KOPT-K1 (cell line): ENCODE results near the gene SFN.

Experiments used
- H3K27ac ChIP-seq: fragments of 200-600 bp; sonication (generic); 2 replicates; pipeline ENCODE4 v1.5.1; 2016; ENCODE audit warnings: antibody characterized with exemption, mild to moderate bottlenecking, low read depth, low read length; ENCODE audit not compliant: poor library complexity, severe bottlenecking
- H3K36me3 ChIP-seq: fragments of 200-600 bp; sonication (generic); 2 replicates; pipeline ENCODE4 v1.5.1; 2017; ENCODE audit warnings: antibody characterized with exemption, mild to moderate bottlenecking, low read length, moderate library complexity; ENCODE audit not compliant: insufficient read depth
- H3K9me3 ChIP-seq: fragments of 200-600 bp; sonication (generic); 2 replicates; pipeline ENCODE4 v1.5.1; 2017; ENCODE audit warnings: antibody characterized with exemption, low read length, mild to moderate bottlenecking; ENCODE audit not compliant: insufficient read depth, poor library complexity, severe bottlenecking

SFN gene

GRCh38 chr1:26909951-26910342, 47.0 kb downstream of the SFN start:
- no peak overlapping the region for H3K27ac ChIP-seq
- H3K36me3 ChIP-seq = no peaks in the 10 kb centered on the region
- no peaks in the 10 kb centered on the region for H3K9me3 ChIP-seq

- H3K27ac ChIP-seq = no peak overlapping the region
- no peaks in the 10 kb centered on the region for H3K36me3 ChIP-seq
- H3K9me3 ChIP-seq = no peaks in the 10 kb centered on the region
These were observed 47.6 kb downstream of the SFN start for GRCh38 chr1:26910343-26911160.

- no peaks in the 10 kb centered on the region for H3K36me3 ChIP-seq
- H3K9me3 ChIP-seq = no peaks in the 10 kb centered on the region
- H3K27ac ChIP-seq = no peak overlapping the region
These were observed 48.6 kb downstream of the SFN start for GRCh38 chr1:26911399-26912146.

GRCh38 chr1:26912147-26912490, 49.2 kb downstream of the SFN start:
- no peak overlapping the region for H3K27ac ChIP-seq
- H3K9me3 ChIP-seq = no peaks in the 10 kb centered on the region
- no peaks in the 10 kb centered on the region for H3K36me3 ChIP-seq

- no peaks in the 10 kb centered on the region for H3K36me3 ChIP-seq
- no peaks in the 10 kb centered on the region for H3K9me3 ChIP-seq
- H3K27ac ChIP-seq = no peak overlapping the region
These were observed 50.4 kb downstream of the SFN start for GRCh38 chr1:26913389-26913753.
